OCI-LY3 (cell line): Measurements from ENCODE around the gene B4GALNT3.

Source experiments
- CTCF ChIP-seq: fragments of 200-600, 300-600 bp; sonication (generic); IDR thresholded peaks from 2 replicates; pipeline ENCODE4 v1.5.1; 2014; ENCODE audit warnings: antibody characterized with exemption, low read length, low read depth
- EZH2phosphoT487 ChIP-seq: fragments of 200-600 bp; shearing (Covaris generic); IDR thresholded peaks from 2 replicates; pipeline ENCODE4 v1.6.1; 2018; ENCODE audit warnings: antibody characterized with exemption, mixed run types, low read depth

DNA sequence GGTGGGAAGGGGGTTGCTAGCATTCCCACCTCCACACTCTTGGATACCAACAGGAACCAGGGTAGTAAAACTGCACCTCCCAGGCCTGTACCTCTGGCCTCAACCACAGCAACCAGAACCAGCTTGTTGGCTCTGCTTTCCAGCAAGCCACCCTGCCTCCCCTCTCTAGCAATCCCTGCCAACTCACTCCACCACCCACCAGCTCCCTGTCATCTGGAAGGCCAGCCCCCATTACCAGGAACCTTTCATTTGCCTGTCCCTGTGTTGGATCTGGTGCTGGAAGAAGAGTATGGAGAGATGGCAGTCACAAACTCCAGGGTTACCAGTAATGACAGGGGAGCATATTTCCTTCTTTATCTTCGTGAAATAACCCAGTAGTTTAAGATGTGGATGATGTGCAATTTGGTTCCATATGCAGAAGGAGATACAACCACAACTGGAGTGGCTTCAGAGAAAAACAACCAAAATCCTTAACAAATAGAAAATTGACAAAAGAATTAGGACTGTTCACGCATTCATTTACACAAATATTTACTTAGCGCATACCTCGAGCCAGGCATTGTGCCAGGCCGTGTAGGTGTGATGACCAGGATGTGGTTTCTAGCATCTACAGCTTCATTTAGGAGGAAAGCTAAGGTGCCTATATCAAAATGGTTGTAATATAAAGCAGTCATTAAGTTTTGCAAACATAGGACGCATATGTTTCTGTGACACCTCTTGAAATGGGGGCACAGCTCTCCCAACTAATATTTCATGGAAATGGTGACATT, 3.4 kb downstream of the B4GALNT3 start:
- TF ChIP-seq CTCF (no peak), EZH2phosphoT487 (no peak)
